Measurements from ENCODE around the gene MALT1.
"Not testable (repeated sequence)": the region's sequence is repeated elsewhere in the genome, so short reads cannot be mapped to it uniquely, and the experiment has no call there.

DNA sequence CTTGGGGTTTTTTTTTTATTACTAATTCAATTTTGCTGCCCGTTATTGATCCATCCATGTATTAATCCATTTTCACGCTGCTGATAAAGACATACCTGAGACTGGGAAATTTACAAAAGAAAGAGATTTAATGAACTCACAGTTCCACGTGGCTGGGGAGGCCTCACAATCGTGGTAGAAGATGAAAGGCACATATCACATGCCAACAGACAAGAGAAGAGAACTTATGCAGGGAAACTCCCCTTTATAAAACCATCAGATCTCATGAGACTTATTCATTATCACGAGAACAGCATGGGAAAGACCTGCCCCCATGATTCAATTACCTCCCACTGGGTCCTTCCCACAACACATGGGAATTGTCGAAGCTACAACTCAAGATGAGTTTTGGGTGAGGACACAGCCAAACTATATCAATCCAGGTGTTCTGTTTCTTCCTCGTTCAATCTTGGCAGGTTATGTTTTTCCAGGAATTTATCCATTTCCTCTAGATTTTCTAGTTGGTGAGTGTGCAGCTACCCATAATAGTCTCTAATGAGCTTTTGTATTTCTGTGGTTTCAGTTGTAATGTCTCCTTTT is 18.0 kb upstream of the MALT1 start:
- not testable (repeated sequence) for TF ChIP-seq EZH2 (IDR thresholded peaks at IDR 0.05; ENCODE audit: borderline replicate concordance, insufficient read depth, low read depth, low read length, poor library complexity, severe bottlenecking); CTCF (IDR thresholded peaks at IDR 0.05)

Measured in B cell (primary cell).